Endothelial cell of umbilical vein (primary cell): ENCODE data around the gene SPOUT1.

Experiments used
- POLR2A ChIP-seq: IDR thresholded peaks from 2 replicates; pipeline ENCODE4 v1.6.1; 2012; ENCODE audit warnings: low read depth, mild to moderate bottlenecking, control low read depth, low read length
- TF ChIP-seq, protein P1 (sequence below), 2 donors: IDR thresholded peaks; 1 replicate in 1 of 2; 2 replicates in 1 of 2; pipeline ENCODE4 v1.5.1; 2011; ENCODE audit warnings: low read length in 2 of 2, mild to moderate bottlenecking in 2 of 2, moderate library complexity in 2 of 2, control low read depth in 1 of 2, inconsistent platforms in 1 of 2, low read depth in 1 of 2; ENCODE audit not compliant: insufficient read depth in 1 of 2; ENCODE audit errors: extremely low read depth in 1 of 2

DNA sequence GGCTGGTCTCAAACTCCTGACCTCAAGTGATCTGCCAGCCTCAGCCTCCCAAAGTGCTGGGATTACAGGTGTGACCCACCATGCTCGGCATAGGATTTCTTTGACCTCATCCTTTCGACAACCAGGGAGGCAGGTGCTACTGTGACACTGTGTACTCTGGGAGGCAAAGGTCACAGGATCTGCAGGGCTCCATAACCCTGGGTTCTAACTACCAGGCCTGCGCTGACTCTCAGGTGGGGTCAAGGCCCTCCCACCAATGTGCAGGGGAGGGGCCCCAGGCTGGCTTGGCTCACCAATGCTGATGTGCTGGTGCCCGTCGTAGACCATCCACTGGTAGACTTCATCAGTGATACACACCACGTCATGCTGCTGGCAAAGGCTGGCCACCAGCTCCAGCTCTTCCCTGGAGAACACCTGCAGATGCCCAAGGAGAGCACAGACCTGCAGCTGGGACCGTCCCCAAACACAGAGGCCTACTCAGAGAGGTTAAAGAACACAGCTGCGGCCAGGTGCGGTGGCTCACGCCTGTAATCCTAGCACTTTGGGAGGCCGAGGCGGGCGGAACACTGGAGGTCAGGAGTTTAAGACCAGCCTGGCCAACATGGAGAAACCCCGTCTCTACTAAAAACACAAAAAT is 7.0 kb upstream of the SPOUT1 start:
- TF ChIP-seq, protein P1, sequence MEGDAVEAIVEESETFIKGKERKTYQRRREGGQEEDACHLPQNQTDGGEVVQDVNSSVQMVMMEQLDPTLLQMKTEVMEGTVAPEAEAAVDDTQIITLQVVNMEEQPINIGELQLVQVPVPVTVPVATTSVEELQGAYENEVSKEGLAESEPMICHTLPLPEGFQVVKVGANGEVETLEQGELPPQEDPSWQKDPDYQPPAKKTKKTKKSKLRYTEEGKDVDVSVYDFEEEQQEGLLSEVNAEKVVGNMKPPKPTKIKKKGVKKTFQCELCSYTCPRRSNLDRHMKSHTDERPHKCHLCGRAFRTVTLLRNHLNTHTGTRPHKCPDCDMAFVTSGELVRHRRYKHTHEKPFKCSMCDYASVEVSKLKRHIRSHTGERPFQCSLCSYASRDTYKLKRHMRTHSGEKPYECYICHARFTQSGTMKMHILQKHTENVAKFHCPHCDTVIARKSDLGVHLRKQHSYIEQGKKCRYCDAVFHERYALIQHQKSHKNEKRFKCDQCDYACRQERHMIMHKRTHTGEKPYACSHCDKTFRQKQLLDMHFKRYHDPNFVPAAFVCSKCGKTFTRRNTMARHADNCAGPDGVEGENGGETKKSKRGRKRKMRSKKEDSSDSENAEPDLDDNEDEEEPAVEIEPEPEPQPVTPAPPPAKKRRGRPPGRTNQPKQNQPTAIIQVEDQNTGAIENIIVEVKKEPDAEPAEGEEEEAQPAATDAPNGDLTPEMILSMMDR (IDR thresholded peaks at IDR 0.05; ENCODE audit: extremely low read depth in 1 of 2, insufficient read depth in 1 of 2, low read depth in 1 of 2, low read length in 2 of 2), result no peak
- no peak for TF ChIP-seq POLR2A
